ENCODE results near the gene SRGAP1. TPM values are rescaled to one million over a fixed set of nuclear protein-coding genes. Genes with fewer than 3 reads are reported as not detected.

Gene SRGAP1
- total and polyA plus RNA-seq, 4 donors: 1.8 to 12.4 (median 6.2) TPM

DNA sequence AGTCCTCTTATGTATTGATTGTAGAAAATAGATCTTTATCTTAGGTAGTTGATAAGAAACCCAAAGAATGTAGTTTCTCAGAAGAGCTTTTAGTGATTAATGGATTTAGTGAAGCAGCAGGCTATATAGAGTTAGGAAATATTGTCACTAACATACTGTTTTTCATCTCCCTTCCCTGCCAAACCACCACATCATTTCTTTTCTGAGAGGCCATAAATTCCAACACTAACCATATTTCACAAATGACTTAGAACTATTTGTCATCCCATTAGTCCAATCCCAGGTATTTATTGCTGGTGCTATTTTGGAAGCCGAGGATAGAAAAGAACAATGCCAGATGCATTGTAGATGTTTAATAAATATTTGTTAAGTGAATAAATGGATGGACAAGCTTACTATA lies 191.9 kb downstream of the SRGAP1 start:
- TF ChIP-seq, protein P1, sequence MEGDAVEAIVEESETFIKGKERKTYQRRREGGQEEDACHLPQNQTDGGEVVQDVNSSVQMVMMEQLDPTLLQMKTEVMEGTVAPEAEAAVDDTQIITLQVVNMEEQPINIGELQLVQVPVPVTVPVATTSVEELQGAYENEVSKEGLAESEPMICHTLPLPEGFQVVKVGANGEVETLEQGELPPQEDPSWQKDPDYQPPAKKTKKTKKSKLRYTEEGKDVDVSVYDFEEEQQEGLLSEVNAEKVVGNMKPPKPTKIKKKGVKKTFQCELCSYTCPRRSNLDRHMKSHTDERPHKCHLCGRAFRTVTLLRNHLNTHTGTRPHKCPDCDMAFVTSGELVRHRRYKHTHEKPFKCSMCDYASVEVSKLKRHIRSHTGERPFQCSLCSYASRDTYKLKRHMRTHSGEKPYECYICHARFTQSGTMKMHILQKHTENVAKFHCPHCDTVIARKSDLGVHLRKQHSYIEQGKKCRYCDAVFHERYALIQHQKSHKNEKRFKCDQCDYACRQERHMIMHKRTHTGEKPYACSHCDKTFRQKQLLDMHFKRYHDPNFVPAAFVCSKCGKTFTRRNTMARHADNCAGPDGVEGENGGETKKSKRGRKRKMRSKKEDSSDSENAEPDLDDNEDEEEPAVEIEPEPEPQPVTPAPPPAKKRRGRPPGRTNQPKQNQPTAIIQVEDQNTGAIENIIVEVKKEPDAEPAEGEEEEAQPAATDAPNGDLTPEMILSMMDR (IDR thresholded peaks at IDR 0.05; ENCODE audit: control extremely low read depth, extremely low read depth): no peak
- H3K4me3 ChIP-seq: no peak overlapping the region
- H3K36me3 ChIP-seq (ENCODE audit: control insufficient read depth in 4 of 4, insufficient read depth in 4 of 4, low read length in 4 of 4): peaks cover 0 to 2% (median 0%) of the 10 kb centered on the region in 4 donors
- WGBS, 2 donors: 50 to 83% methylated on average over 1 of the region's 1 CpG
- H3K27me3 ChIP-seq (ENCODE audit: control insufficient read depth in 3 of 3, insufficient read depth in 3 of 3, low read length in 2 of 3): no peaks in the 10 kb centered on the region
- no peak overlapping the region for H3K27ac ChIP-seq (ENCODE audit: low read depth in 1 of 2, low read length in 1 of 2)
- peaks cover 0 to 7% (median 4%) of the 10 kb centered on the region in 5 donors for H3K4me1 ChIP-seq (ENCODE audit: control insufficient read depth in 5 of 5, insufficient read depth in 5 of 5, low read length in 5 of 5)
- H3K9me3 ChIP-seq (ENCODE audit: control insufficient read depth in 4 of 4, insufficient read depth in 3 of 4, low read length in 3 of 4): peaks cover 0 to 3% (median under 1%) of the 10 kb centered on the region in 4 donors
- DNase-seq (no peak), ATAC-seq (ENCODE audit: insufficient read depth, low FRiP score) (no peak)
- H3K9ac ChIP-seq (ENCODE audit: insufficient read depth in 1 of 2, low read length in 2 of 2): no peak overlapping the region

DNA sequence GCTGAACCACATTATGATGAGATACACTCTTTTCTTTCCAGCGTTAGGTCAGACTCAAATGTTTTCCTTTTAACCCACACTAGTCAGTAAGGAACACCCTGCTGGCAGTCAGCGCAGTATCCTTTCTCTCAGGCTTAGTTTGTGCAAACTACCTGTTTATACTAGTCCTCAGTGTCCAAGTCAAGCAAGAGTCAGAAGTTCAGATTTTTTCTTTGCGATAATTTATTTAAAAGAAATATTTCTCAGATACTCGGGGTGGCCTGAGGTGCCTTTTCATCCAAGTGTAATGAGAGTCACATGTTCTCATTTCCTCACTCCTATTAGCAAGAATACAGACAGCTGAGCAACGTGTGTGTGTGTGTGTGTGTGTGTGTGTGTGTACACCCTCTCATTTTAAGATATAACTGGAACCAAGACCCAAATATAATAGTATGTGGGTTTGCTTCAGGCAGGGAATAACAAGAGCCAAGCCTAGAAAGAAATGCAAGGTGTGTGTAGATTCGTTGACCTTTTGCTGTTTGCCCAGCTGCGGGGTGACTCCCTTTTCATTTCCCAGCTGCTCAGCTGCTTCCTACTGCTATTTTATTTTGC lies 194.9 kb downstream of the SRGAP1 start:
- H3K27ac ChIP-seq (ENCODE audit: low read depth in 1 of 2, low read length in 1 of 2): peak overlapping the region in 1 of 2 donors; percentile 4
- no peak overlapping the region for H3K4me3 ChIP-seq
- WGBS, 2 donors: 25 to 47% methylated on average over 7 of the region's 7 CpGs
- no peaks in the 10 kb centered on the region for H3K27me3 ChIP-seq (ENCODE audit: control insufficient read depth in 3 of 3, insufficient read depth in 3 of 3, low read length in 2 of 3)
- DNase-seq (peak; percentile 15 to 47 (median 32)), ATAC-seq (ENCODE audit: insufficient read depth, low FRiP score) (no peak)
- H3K9ac ChIP-seq (ENCODE audit: insufficient read depth in 1 of 2, low read length in 2 of 2): no peak overlapping the region
- TF ChIP-seq, protein P1 (IDR thresholded peaks at IDR 0.05; ENCODE audit: control extremely low read depth, extremely low read depth): no peak
- H3K36me3 ChIP-seq (ENCODE audit: control insufficient read depth in 4 of 4, insufficient read depth in 4 of 4, low read length in 4 of 4): no peaks in the 10 kb centered on the region
- H3K9me3 ChIP-seq (ENCODE audit: control insufficient read depth in 4 of 4, insufficient read depth in 3 of 4, low read length in 3 of 4): peaks cover 0 to 3% (median 0%) of the 10 kb centered on the region in 4 donors
- peaks cover 0 to 30% (median 4%) of the 10 kb centered on the region in 5 donors for H3K4me1 ChIP-seq (ENCODE audit: control insufficient read depth in 5 of 5, insufficient read depth in 5 of 5, low read length in 5 of 5)

DNA sequence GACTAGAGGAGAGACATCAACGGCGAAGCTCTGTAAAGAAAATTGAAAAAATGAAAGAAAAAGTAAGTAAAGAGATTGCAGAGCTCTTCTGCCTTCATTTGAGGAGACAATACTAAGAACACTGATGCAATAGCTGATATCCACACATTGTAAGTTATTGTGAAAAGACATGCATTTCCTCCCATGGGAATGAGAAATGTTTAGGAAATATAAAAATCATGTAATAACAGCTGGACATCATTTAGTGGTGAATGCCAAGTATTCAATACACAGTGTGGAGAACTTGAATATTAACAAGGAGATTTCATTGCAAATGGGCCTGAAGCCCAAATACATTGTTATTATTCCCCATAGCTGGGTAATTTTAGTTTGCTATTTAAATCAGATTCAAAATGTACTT lies 198.4 kb downstream of the SRGAP1 start:
- Histone ChIP-seq H3K4me1 (ENCODE audit: control insufficient read depth in 5 of 5, insufficient read depth in 5 of 5, low read length in 5 of 5) (peaks cover 0 to 35% (median 4%) of the 10 kb centered on the region in 5 donors), H3K9ac (ENCODE audit: insufficient read depth in 1 of 2, low read length in 2 of 2) (no peak overlapping the region), H3K27ac (ENCODE audit: low read depth in 1 of 2, low read length in 1 of 2) (no peak overlapping the region), H3K9me3 (ENCODE audit: control insufficient read depth in 4 of 4, insufficient read depth in 3 of 4, low read length in 3 of 4) (no peaks in the 10 kb centered on the region), H3K27me3 (ENCODE audit: control insufficient read depth in 3 of 3, insufficient read depth in 3 of 3, low read length in 2 of 3) (no peaks in the 10 kb centered on the region), H3K4me3 (no peak overlapping the region), H3K36me3 (ENCODE audit: control insufficient read depth in 4 of 4, insufficient read depth in 4 of 4, low read length in 4 of 4) (peaks cover 0 to 4% (median 0%) of the 10 kb centered on the region in 4 donors)
- WGBS, 2 donors: 79 to 92% methylated on average over 2 of the region's 2 CpGs
- DNase-seq: peak in 2 of 3 donors; percentile 49 to 90
- ATAC-seq (ENCODE audit: insufficient read depth, low FRiP score): no peak
- TF ChIP-seq, protein P1 (IDR thresholded peaks at IDR 0.05; ENCODE audit: control extremely low read depth, extremely low read depth): no peak

All from lung (tissue), 12 donors.